HG02588 (cell line): ENCODE data around the gene FRMPD3.

Source experiments
- ATAC-seq: cut with Tn5 transposase; IDR thresholded peaks from one replicate; pipeline ENCODE4 v1.9.1; 2021; ENCODE audit warnings: mild to moderate bottlenecking, moderate library complexity; ENCODE audit not compliant: unreplicated experiment

Gene FRMPD3

GRCh38 chrX:107477406-107477805, 28.0 kb downstream of the FRMPD3 start:
- no peak for ATAC-seq

DNA sequence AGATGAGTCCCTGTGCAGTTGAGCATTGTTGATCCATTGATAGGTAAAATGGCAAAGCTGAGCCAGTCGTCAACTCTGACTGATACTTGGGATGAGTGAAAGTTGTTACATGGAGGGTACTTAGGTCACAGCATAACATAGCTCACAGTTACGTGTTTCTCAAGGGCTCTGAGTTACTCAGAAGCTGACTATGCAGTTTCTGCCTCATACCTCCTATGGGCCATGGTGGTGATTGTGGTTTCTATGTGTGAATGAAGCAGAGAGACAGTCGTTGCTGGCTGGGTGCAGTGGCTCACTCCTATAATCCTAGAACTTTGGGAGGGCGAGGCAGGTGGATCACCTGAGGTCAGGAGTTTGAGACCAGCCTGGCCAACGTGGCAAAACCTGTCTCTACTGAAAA, 30.8 kb downstream of the FRMPD3 start:
- no peak for ATAC-seq

- ATAC-seq, result no peak
Observed at GRCh38 chrX:107482046-107482445, 32.6 kb downstream of the FRMPD3 start.

DNA sequence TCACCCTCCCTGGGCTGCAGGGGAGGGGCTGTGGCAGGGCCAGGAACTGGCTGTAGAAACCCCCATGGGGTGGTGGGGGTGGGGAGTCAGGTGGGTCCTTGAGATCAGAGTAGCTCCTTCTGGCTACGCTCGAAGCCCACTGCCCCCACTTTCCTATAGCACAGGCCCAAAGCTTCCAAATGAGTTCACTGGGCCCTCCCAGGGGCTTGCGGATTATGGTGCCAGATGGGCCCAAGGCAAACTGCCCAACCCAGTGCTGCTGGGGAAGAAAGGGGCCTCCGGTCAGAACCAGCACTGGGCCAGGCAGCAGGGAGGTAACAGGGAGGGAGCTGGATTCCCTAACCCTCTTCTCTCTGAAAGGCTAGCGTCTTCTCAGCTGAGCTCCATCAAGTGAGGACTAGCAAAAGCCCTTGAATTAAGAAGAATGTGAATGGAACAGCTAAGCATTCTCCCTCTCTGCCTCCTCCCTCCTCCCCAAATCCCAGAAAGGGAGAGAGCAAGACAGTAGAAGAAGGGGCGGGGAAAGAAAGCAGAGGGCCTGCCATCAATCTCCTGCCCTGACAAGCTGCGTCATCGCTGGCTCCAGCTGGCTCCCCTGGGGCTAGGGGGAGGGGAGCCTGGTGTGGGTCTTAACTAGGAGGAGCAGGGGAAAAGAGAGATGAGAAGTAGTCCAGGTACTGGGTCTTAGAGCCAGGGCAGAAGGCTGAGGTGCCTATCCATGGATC, 34.7 kb downstream of the FRMPD3 start:
- ATAC-seq, result no peak

GRCh38 chrX:107485013-107485412, 35.6 kb downstream of the FRMPD3 start:
- ATAC-seq, result no peak

- no peak for ATAC-seq
Observed at GRCh38 chrX:107493141-107493540, 43.7 kb downstream of the FRMPD3 start.

- no peak for ATAC-seq
Observed at GRCh38 chrX:107496786-107497185, 47.3 kb downstream of the FRMPD3 start.
